ENCODE results near the gene FILIP1.

GRCh38 chr6:75279418-75279817 lies 214.2 kb downstream of the FILIP1 start:
- TF ChIP-seq CTCF (IDR thresholded peaks at IDR 0.05; ENCODE audit: insufficient read depth, low read length) (no peak), GABPA (IDR thresholded peaks at IDR 0.05; ENCODE audit: low read depth) (no peak), POLR2AphosphoS5 (IDR thresholded peaks at IDR 0.05; ENCODE audit: low read depth) (no peak)

All from HL-60 (cell line).